Mesothelial cell of epicardium (in vitro differentiated cells): ENCODE results near the gene KLHL17. TPM values are rescaled to one million over a fixed set of nuclear protein-coding genes. Genes with fewer than 3 reads are reported as not detected.

Source experiments
- DNase-seq, 2 experiments: peaks; one replicate each; pipeline ENCODE4 v3.0.0; 2021; ENCODE audit warnings: low spot score in 2 of 2; ENCODE audit not compliant: unreplicated experiment in 2 of 2
- H3K27ac Mint-ChIP-seq: 2 replicates; pipeline ENCODE4 v1.8.0; 2021; ENCODE audit warnings: mixed read lengths
- H3K27me3 Mint-ChIP-seq: 2 replicates; pipeline ENCODE4 v1.8.0; 2021; ENCODE audit warnings: low read depth, mixed read lengths
- H3K36me3 Mint-ChIP-seq: 2 replicates; pipeline ENCODE4 v1.8.0; 2021; ENCODE audit warnings: mixed read lengths
- H3K4me1 Mint-ChIP-seq: 2 replicates; pipeline ENCODE4 v1.8.0; 2021; ENCODE audit warnings: mixed read lengths
- H3K4me3 Mint-ChIP-seq: 2 replicates; pipeline ENCODE4 v1.8.0; 2021; ENCODE audit warnings: mild to moderate bottlenecking, moderate library complexity, mixed read lengths
- H3K9me3 Mint-ChIP-seq: 2 replicates; pipeline ENCODE4 v1.8.0; 2021; ENCODE audit warnings: mixed read lengths
- total RNA-seq: library from RNA; stranded (reverse); gene quantifications from 3 replicates; pipeline ENCODE4 v1.2.1, GENCODE V29; 2021
- TF ChIP-seq, protein P1 (sequence below): fragments of 200-600 bp; sonication (generic); IDR thresholded peaks from one replicate; pipeline ENCODE4 v1.5.0; 2021; ENCODE audit warnings: antibody characterized with exemption; ENCODE audit not compliant: unreplicated experiment

The KLHL17 gene
- total RNA-seq, 1 donor from 2014 or later: 47.0 TPM

DNA sequence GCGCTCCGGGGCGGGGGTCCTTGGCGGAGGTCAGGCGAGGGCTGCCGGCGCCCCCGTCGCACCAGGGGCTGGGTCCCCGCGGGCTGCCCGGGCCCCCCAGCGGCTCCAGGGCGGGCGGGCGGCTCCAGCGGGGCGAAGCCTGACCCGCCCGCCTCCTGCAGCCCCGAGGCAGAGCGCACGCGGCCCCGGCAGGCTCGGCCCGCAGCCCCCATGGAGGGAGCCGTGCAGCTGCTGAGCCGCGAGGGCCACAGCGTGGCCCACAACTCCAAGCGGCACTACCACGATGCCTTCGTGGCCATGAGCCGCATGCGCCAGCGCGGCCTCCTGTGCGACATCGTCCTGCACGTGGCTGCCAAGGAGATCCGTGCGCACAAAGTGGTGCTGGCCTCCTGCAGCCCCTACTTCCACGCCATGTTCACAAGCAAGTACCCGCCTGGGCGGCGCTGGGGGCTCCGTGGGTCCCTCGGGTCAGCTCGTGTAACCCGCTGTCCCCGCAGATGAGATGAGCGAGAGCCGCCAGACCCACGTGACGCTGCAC, 817 bp downstream of the KLHL17 start:
- no peaks in the 10 kb centered on the region for H3K9me3 Mint-ChIP-seq
- H3K4me3 Mint-ChIP-seq: peak overlapping the region; percentile 58
- no peak overlapping the region for H3K27ac Mint-ChIP-seq
- TF ChIP-seq, protein P1, sequence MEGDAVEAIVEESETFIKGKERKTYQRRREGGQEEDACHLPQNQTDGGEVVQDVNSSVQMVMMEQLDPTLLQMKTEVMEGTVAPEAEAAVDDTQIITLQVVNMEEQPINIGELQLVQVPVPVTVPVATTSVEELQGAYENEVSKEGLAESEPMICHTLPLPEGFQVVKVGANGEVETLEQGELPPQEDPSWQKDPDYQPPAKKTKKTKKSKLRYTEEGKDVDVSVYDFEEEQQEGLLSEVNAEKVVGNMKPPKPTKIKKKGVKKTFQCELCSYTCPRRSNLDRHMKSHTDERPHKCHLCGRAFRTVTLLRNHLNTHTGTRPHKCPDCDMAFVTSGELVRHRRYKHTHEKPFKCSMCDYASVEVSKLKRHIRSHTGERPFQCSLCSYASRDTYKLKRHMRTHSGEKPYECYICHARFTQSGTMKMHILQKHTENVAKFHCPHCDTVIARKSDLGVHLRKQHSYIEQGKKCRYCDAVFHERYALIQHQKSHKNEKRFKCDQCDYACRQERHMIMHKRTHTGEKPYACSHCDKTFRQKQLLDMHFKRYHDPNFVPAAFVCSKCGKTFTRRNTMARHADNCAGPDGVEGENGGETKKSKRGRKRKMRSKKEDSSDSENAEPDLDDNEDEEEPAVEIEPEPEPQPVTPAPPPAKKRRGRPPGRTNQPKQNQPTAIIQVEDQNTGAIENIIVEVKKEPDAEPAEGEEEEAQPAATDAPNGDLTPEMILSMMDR: no peak
- peaks cover 11% of the 10 kb centered on the region for H3K4me1 Mint-ChIP-seq
- no peak for DNase-seq
- H3K27me3 Mint-ChIP-seq: no peaks in the 10 kb centered on the region
- H3K36me3 Mint-ChIP-seq: peaks cover 6% of the 10 kb centered on the region

DNA sequence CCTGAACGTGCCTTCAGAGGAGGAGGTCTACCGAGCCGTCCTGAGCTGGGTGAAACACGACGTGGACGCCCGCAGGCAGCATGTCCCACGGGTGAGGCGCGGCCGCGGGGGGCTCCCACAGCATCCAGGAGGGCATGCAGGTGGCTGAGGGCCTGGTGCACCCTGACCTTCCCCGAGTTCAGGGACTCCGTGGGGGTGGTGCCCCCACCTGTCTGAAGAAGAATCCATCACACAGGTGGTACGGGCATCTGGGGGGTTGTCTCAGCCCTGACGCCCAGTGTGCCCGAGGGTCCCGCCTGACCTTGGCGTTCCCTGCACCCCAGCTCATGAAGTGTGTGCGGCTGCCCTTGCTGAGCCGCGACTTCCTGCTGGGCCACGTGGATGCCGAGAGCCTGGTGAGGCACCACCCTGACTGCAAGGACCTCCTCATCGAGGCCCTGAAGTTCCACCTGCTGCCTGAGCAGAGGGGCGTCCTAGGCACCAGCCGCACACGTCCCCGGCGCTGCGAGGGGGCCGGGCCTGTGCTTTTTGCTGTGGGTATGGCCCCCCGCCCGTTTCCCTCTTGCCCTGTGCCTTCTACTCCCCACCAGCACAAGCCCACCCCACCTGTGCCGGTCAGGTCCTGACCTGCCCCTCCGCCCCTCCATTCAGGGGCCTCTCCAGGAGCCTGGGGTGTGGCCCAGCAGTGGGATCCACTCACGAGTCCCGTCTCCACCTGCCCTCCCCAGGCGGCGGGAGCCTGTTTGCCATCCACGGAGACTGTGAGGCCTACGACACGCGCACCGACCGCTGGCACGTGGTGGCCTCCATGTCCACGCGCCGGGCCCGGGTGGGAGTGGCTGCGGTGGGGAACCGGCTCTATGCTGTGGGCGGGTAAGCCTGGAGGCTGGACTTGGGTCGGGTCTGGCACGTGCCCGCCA, 2.3 kb downstream of the KLHL17 start:
- TF ChIP-seq, protein P1: no peak
- Mint-ChIP-seq H3K9me3 (no peaks in the 10 kb centered on the region), H3K4me3 (peak overlapping the region; percentile 55), H3K36me3 (peaks cover 2% of the 10 kb centered on the region), H3K27ac (no peak overlapping the region), H3K27me3 (no peaks in the 10 kb centered on the region), H3K4me1 (peaks cover 8% of the 10 kb centered on the region)
- no peak for DNase-seq

DNA sequence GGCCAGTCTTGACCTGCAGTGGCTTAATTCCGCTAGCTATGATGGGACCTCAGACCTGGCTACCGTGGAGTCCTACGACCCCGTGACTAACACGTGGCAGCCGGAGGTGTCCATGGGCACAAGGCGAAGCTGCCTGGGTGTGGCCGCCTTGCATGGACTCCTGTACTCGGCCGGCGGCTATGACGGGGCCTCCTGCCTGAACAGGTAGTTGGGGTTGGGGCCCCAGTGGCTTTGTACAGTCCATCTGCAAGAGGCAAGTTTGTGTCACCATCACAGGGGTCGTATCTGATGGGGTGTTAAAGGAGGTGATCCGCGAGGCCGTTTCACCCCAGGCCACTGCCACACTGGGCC, 2.9 kb downstream of the KLHL17 start:
- Mint-ChIP-seq H3K36me3 (peaks cover 2% of the 10 kb centered on the region), H3K27me3 (peaks cover 3% of the 10 kb centered on the region), H3K4me3 (peak overlapping the region; percentile 36), H3K27ac (no peak overlapping the region), H3K4me1 (peaks cover 3% of the 10 kb centered on the region), H3K9me3 (no peaks in the 10 kb centered on the region)
- DNase-seq: no peak
- TF ChIP-seq, protein P1: no peak

DNA sequence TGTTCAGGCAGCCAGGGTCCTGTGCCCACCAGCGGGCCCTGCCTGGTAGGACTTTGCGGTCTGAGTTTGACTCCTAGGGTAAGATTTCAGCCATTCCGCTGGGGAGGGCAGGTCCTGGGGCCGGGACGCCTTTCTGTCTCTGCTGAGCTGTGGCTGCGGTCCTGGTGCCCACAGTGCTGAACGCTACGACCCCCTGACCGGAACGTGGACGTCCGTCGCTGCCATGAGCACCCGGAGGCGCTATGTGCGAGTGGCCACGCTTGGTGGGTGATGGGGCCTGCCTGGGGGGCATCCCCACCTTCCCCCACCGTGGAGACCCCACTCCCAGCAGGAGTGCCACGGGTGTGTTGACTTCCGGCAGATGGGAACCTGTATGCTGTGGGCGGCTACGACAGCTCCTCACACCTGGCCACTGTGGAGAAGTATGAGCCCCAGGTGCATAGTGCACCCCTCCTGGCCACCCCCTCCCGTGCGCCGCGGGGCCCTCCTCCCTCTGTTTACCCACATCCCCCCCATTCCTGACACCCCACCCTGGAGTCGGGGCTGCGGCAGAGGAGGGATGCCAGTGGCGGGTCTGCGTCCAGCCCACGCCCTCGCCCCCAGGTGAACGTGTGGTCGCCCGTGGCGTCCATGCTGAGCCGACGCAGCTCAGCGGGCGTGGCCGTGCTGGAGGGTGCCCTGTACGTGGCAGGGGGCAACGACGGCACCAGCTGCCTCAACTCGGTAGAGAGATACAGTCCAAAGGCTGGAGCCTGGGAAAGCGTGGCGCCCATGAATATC, 3.6 kb downstream of the KLHL17 start:
- H3K4me3 Mint-ChIP-seq: no peak overlapping the region
- DNase-seq: no peak
- TF ChIP-seq, protein P1: no peak

DNA sequence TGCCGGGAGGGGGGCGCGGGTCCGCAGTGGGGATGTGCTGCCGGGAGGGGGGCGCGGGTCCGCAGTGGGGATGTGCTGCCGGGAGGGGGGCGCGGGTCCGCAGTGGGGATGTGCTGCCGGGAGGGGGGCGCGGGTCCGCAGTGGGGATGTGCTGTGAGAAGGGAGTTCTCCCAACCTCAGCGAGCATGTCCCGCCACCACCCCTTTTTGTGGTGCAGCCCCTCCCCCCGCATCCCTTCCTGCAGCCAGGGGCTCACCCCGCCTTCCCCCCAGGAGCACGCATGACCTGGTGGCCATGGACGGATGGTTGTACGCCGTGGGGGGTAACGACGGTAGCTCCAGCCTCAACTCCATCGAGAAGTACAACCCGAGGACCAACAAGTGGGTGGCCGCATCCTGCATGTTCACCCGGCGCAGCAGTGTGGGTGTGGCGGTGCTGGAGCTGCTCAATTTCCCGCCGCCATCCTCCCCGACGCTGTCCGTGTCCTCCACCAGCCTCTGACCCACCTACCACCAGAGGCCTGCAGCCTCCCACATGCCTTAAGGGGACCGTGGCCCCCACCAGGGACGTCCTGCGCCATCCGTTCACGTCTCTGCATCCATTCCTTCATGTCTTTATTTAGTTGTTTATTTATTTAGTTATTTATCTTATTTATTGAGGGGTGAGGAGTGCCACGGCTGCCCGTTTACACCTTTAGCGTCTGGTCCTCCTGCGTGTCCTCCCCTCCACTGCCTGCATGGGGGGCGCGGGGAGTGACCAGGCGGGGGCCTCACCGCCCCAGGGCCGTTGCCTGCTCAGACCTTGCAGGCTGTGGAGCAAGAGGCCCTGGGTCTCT, 4.5 kb downstream of the KLHL17 start:
- Mint-ChIP-seq H3K27me3 (peaks cover 17% of the 10 kb centered on the region), H3K27ac (no peak overlapping the region), H3K4me1 (no peaks in the 10 kb centered on the region), H3K36me3 (peaks cover 2% of the 10 kb centered on the region), H3K4me3 (no peak overlapping the region), H3K9me3 (no peaks in the 10 kb centered on the region)
- no peak for DNase-seq
- TF ChIP-seq, protein P1: no peak

More for the DNA sequence above, 3.6 kb downstream of the KLHL17 start:
- Mint-ChIP-seq H3K9me3 (no peaks in the 10 kb centered on the region), H3K27me3 (peaks cover 9% of the 10 kb centered on the region), H3K27ac (no peak overlapping the region), H3K36me3 (peaks cover 2% of the 10 kb centered on the region), H3K4me1 (no peaks in the 10 kb centered on the region)
